HG03039 (cell line): ENCODE measurements around the gene POGK.
"Not testable (repeated sequence)": the region's sequence is repeated elsewhere in the genome, so short reads cannot be mapped to it uniquely, and the experiment has no call there.

Source experiments
- ATAC-seq: cut with Tn5 transposase; IDR thresholded peaks from one replicate; pipeline ENCODE4 v1.9.1; 2021; ENCODE audit warnings: mild to moderate bottlenecking, moderate library complexity; ENCODE audit not compliant: unreplicated experiment

The POGK gene

GRCh38 chr1:166838766-166839599 is at the start of gene POGK:
POGK (plus strand) TSS chr1:166839475; CDS start chr1:166840957, 1,482 bp downstream.
- peak; percentile 96 for ATAC-seq

GRCh38 chr1:166796620-166797236 is 42.5 kb upstream of the POGK start:
- ATAC-seq = no peak

DNA sequence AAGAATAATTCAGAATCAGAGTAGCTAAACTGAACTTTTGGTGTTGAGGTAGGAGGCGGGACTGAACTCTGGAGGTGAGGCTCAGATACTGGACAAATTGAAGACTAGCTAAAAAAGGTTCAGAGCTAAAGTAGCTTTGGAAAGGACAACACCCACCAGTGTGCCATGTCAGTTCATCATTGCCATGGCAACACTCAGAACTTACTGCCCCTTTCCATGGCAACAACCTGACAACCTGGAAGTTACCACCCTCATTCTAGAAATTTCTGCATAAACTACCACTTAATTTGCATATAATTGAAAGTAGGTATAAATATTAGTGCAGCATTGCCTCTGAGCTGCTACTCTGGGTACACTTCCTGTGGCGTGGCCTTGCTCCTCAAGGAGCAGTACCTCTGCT is 30.3 kb upstream of the POGK start:
- ATAC-seq = no peak

DNA sequence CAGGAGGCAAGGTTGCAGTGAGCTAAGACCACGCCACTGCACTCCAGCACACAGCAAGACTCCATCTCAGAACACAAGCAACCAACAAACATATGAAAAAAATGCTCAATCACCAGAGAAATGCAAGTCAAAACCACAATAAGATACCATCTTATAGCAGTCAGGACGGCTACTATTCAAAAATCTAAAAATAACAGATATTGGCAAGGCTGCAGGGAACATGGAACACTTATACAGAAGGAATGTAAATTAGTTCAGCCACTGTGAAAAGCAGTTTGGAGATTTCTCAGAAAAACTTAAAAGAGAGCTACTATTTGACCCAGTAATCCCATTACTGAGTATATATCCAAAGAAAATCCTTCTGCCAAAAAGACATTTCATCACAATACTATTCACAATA is 27.6 kb upstream of the POGK start:
- ATAC-seq = no peak

DNA sequence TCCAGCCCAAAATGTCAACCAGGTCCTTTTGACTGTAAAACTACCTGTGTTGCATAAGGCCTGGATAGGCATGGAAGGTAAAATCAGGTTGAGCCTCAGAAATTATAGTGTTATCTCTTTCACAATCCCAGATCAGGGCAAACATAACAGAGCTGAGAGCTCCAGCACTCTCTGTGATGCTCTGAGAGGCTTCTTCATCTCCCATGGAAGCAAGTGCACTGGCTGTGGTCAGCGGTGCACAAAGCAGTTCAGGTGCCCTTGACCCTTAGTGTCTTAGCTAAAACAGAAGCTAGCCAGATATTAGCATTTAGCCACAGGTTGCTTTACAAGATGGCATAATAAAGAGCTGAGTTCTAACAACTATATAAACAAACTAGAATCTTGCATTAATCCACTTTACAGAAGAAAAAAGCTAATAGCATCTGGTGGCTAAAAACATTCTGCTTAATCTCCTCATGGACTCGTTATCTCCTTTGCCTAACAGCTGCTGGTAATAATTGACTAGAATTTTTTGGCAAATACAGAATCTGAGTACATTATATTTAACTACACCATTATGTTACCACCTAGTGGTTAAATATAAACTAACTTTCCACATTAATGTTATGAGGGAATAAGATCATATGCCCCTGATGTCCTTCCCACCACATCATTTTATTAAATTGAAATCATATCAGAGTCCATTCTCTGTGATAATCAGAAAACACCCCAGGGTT is 25.6 kb upstream of the POGK start:
- no peak for ATAC-seq

GRCh38 chr1:166814611-166815010 is 24.7 kb upstream of the POGK start:
- ATAC-seq = no peak

- no peak for ATAC-seq
These were observed 19.3 kb upstream of the POGK start for GRCh38 chr1:166819974-166820373.

GRCh38 chr1:166822385-166822784 is 16.9 kb upstream of the POGK start:
- no peak for ATAC-seq

DNA sequence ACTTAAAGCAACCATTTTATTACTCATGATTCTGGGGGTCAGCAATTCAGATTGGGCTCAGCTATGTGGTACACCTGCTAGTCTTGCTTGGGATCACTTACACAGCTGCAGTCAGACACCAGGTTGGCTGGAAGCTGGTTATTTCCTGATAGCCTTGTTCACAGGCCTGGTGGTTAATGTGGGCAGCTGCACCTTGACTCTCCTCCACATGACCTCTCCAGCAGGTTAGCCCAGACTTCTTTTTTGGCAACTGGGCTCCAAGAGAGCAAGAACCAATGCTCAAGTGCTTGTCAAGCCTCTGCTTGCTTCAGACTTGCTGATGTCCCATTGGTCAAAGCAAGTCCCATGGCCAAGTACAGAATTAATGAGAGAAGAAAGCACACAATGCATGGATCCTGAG is 11.8 kb upstream of the POGK start:
- no peak for ATAC-seq

- ATAC-seq = not testable (repeated sequence)
These were observed 9.5 kb upstream of the POGK start for GRCh38 chr1:166829762-166830161.

- ATAC-seq = no peak
These were observed 2.5 kb upstream of the POGK start for GRCh38 chr1:166836733-166837132.

DNA sequence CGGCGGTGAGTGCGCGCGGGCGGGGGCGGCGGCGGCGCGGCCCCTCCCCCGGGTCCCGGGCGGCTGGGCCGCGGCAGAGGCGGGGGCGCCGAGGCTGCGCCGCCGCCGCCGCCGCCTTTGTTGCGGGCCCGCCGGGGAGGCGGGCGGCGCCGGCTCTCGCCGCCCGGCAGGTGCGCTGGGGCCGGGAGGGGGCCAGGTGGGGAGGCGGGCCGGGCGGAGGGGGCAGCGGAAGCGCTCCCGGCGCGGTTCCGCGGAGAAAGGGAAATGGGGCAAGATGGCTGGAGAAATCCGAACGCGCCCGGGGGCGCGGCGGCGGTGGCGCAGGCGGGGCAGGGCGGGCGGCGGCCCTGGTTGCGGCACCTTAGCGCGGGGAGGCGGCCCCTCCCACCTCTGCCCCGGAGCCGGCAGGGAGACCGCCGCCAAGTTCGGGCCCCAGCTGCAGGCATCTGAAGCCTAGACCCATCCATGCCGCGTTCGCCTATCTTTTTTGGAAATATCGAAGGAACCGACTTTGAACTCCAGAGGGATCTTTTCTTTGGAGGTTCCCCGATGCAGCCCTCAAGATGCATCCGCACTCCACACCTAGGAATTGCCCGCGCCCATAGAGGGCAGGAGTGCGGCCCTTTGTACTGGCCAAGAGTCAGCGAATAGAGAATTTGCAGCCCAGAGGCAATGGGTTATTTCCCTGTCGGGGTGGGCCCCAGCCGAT is 479 bp downstream of the POGK start:
- peak; percentile 34 for ATAC-seq

GRCh38 chr1:166840309-166841274 is 1.3 kb downstream of the POGK start:
- ATAC-seq = no peak

DNA sequence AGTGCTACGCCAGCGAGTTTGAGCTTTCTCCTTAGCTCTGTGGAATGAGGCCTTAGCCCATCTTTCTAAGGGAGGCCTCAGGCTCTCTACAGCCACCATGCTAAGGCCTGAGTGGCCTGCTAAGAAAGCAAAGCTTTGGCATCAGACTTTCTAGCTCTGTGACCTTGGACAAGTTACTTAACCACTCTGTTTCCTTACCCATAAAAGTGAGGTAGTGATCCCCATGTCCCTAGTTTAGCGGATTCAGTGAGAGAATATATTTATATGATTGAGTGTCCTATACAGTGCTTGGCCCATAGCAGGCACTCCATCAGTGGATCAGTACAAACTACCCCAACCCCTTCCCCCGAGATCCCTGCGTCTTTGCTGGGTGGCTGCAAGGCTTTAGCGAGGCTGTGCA is 4.0 kb downstream of the POGK start:
- ATAC-seq = no peak

GRCh38 chr1:166843769-166844596 is 4.7 kb downstream of the POGK start:
- no peak for ATAC-seq

- ATAC-seq = no peak
These were observed 5.5 kb downstream of the POGK start for GRCh38 chr1:166844791-166845190.

- no peak for ATAC-seq
These were observed 8.9 kb downstream of the POGK start for GRCh38 chr1:166848193-166848592.

GRCh38 chr1:166849135-166849534 is 9.9 kb downstream of the POGK start:
- ATAC-seq = no peak

- no peak for ATAC-seq
These were observed 13.6 kb downstream of the POGK start for GRCh38 chr1:166852918-166853317.
